BE2C (cell line): ENCODE data around the gene ZCCHC8.
"Not testable (repeated sequence)": the region's sequence is repeated elsewhere in the genome, so short reads cannot be mapped to it uniquely, and the experiment has no call there.

ENCODE experiments used
- DNase-seq: peaks from one replicate; pipeline ENCODE4 v3.0.0-alpha.2; 2020
- H3K27me3 ChIP-seq: fragments of 250-450 bp; sonication (Bioruptor Pico); 2 replicates; pipeline ENCODE4 v1.5.1; 2020; ENCODE audit warnings: mild to moderate bottlenecking
- H3K36me3 ChIP-seq: fragments of 250-450 bp; sonication (Bioruptor Pico); 2 replicates; pipeline ENCODE4 v1.5.1; 2020; ENCODE audit warnings: mild to moderate bottlenecking
- H3K4me1 ChIP-seq: fragments of 250-450 bp; sonication (Bioruptor Pico); 2 replicates; pipeline ENCODE4 v1.5.1; 2020
- H3K4me3 ChIP-seq: 2 replicates; pipeline ENCODE4 v1.5.1; 2011; ENCODE audit warnings: low read depth, low read length
- H3K9me3 ChIP-seq: fragments of 250-450 bp; sonication (Bioruptor Pico); 2 replicates; pipeline ENCODE4 v1.5.1; 2020
- CTCF ChIP-seq: IDR thresholded peaks from 2 replicates; pipeline ENCODE4 v1.5.1; 2012; ENCODE audit warnings: mild to moderate bottlenecking, low read depth, low read length

ZCCHC8 gene

GRCh38 chr12:122457627-122458026 lies 43.1 kb downstream of the ZCCHC8 start:
- TF ChIP-seq CTCF: no peak
- no peaks in the 10 kb centered on the region for H3K27me3 ChIP-seq
- H3K4me1 ChIP-seq: no peaks in the 10 kb centered on the region
- DNase-seq: no peak
- no peaks in the 10 kb centered on the region for H3K9me3 ChIP-seq
- H3K36me3 ChIP-seq: no peaks in the 10 kb centered on the region
- H3K4me3 ChIP-seq: no peak overlapping the region

DNA sequence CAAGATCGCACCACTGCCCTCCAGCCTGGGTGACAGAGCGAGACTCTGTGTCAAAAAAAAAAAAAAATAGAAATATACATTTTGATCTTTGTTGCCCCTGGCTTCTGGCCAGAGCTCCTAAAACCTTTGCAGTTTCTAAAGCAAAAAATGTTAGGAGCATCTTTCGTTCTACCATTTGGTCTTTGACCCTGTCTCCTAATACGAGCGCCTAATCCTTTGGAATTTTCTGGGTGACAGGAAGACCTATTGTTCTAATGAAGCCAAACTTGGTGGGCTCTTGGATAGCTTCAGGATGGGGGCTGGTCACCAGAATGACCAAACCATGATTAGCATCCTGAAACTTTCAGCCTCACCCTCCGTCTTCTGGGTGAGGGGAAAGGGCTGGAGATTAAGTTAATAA lies 46.0 kb downstream of the ZCCHC8 start:
- DNase-seq: no peak
- TF ChIP-seq CTCF: no peak
- no peaks in the 10 kb centered on the region for H3K9me3 ChIP-seq
- H3K27me3 ChIP-seq: no peaks in the 10 kb centered on the region
- no peaks in the 10 kb centered on the region for H3K4me1 ChIP-seq
- no peaks in the 10 kb centered on the region for H3K36me3 ChIP-seq
- no peak overlapping the region for H3K4me3 ChIP-seq

DNA sequence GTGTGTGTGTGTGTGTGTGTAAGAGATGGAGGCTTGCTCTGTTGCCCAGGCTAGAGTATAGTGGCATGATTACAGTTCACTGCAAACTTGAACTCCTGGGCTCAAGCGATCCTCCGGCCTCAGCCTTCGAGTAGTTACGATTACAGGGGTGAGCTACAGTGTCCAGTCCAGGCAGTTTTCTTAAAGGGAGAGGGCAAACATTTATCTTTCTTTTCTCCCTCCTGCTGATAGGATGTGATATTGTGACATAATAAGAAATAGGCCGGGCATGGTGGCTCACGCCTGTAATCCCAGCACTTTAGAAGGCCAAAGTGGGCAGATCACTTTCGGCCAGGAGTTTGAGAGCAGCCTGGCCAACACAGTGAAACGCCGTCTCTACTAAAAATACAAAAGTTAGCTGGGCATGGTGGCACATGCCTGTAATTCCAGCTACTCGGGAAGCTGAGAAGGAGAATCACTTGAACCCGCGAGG lies 46.4 kb downstream of the ZCCHC8 start:
- Histone ChIP-seq H3K4me3 (no peak overlapping the region), H3K4me1 (no peaks in the 10 kb centered on the region), H3K27me3 (no peaks in the 10 kb centered on the region), H3K36me3 (no peaks in the 10 kb centered on the region), H3K9me3 (no peaks in the 10 kb centered on the region)
- no peak for TF ChIP-seq CTCF
- no peak for DNase-seq

- no peaks in the 10 kb centered on the region for H3K9me3 ChIP-seq
- no peaks in the 10 kb centered on the region for H3K27me3 ChIP-seq
These were observed 47.9 kb downstream of the ZCCHC8 start for GRCh38 chr12:122452701-122453285.

GRCh38 chr12:122449317-122449716 lies 51.4 kb downstream of the ZCCHC8 start:
- no peak for TF ChIP-seq CTCF
- Histone ChIP-seq H3K4me3 (no peak overlapping the region), H3K4me1 (no peaks in the 10 kb centered on the region), H3K27me3 (no peaks in the 10 kb centered on the region), H3K36me3 (no peaks in the 10 kb centered on the region), H3K9me3 (no peaks in the 10 kb centered on the region)
- no peak for DNase-seq

More at GRCh38 chr12:122452701-122453285, 47.9 kb downstream of the ZCCHC8 start:
- TF ChIP-seq CTCF: no peak
- Histone ChIP-seq H3K4me3 (no peak overlapping the region), H3K36me3 (no peaks in the 10 kb centered on the region), H3K4me1 (no peaks in the 10 kb centered on the region)
- DNase-seq: no peak

DNA sequence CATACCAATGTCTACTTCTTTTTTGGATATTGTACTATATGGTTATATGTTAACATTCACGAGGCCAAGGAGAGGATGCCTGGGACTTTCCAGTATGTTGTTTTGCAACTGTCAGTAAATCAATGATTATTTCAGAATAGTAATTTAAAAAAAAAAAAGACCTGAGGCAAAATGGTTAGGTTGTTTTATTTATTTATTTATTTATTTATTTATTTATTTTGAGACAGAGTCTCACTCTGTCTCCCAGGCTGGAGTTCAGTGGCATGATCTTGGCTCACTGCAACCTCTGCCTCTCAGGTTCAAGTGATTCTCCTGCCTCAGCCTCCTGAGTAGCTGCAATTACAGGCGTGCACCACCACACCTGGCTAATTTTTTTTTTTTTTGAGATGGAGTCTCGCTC lies 52.9 kb downstream of the ZCCHC8 start:
- not testable (repeated sequence) for H3K4me3 ChIP-seq, H3K9me3 ChIP-seq, H3K27me3 ChIP-seq, H3K4me1 ChIP-seq, DNase-seq, H3K36me3 ChIP-seq

- DNase-seq, H3K27me3 ChIP-seq, H3K9me3 ChIP-seq, H3K4me3 ChIP-seq, H3K36me3 ChIP-seq, H3K4me1 ChIP-seq: not testable (repeated sequence)
These were observed 54.3 kb downstream of the ZCCHC8 start for GRCh38 chr12:122446390-122446789.

- H3K4me1 ChIP-seq, H3K9me3 ChIP-seq, H3K27me3 ChIP-seq, DNase-seq, H3K36me3 ChIP-seq, H3K4me3 ChIP-seq: not testable (repeated sequence)
These were observed 56.7 kb downstream of the ZCCHC8 start for GRCh38 chr12:122444071-122444470.

DNA sequence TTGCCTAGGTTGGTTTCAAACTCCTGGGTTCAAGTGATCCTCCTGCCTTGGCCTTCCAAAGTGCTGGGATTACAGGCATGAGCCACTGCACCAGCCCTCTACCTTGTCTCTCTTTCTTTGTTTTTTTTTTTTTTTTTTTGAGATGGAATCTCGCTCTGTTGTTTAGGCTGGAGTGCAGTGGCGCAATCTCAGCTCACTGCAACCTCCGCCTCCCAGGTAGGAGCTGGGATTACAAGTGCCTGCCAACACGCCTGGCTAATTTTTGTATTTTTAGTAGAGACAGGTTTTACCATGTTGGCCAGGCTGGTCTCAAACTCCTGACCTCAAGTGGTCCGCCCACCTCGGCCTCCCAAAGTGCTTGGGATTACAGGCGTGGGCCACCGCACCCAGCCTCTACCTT lies 61.9 kb downstream of the ZCCHC8 start:
- not testable (repeated sequence) for H3K36me3 ChIP-seq, H3K4me1 ChIP-seq, H3K27me3 ChIP-seq, DNase-seq, H3K4me3 ChIP-seq, H3K9me3 ChIP-seq
